ENCODE results near the gene PRLR. TPM values are rescaled to one million over a fixed set of nuclear protein-coding genes. Genes with fewer than 3 reads are reported as not detected.

The PRLR gene
- total RNA-seq, 2 donors from 2014 or later, result 4.1 to 6.5 TPM

DNA sequence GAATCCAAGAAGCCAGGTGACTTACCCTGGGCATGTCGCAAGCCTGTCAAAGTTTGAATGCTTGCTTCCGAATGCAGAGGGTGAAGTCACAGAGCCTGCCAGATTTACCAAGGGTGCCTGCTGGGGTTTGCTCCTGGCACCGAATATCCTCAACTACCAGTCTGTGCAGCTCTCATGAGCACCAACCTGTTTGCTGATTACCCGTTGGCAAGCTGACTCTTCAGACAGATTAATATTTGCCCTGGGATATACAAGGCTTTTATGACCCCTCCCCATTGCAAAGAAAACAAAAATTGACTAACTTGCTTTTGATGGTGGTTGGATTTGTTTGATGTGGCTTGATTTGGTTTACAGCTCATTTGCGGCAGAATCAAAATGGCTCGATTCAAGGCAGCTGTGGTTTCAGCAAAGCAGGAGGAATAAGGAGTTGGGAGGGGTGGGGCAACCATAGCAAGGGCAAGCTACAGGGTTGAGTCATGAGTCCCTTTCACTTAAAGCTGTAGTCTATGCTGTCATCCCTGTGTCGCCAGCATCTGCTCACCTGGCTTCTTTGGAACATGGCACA, 100.3 kb downstream of the PRLR start:
- no peak overlapping the region for H3K27ac Mint-ChIP-seq
- H3K36me3 ChIP-seq (ENCODE audit: control insufficient read depth, insufficient read depth, low read length), result no peaks in the 10 kb centered on the region
- no peak overlapping the region for H3K9ac ChIP-seq (ENCODE audit: extremely low read depth, low read length, poor library complexity, severe bottlenecking)
- no peak for TF ChIP-seq CTCF (conservative IDR thresholded peaks at IDR 0.05)
- no peaks in the 10 kb centered on the region for H3K4me1 ChIP-seq (ENCODE audit: control insufficient read depth, insufficient read depth, low read length)
- H3K27me3 Mint-ChIP-seq (ENCODE audit: insufficient read depth), result no peaks in the 10 kb centered on the region
- H3K4me3 ChIP-seq (ENCODE audit: low read length), result no peak overlapping the region
- H3K4me1 Mint-ChIP-seq, result peaks cover 5% of the 10 kb centered on the region
- no peaks in the 10 kb centered on the region for H3K36me3 Mint-ChIP-seq (ENCODE audit: low read depth)
- no peak overlapping the region for H3K4me3 Mint-ChIP-seq
- no peak for DNase-seq
- no peaks in the 10 kb centered on the region for H3K27me3 ChIP-seq (ENCODE audit: control insufficient read depth, insufficient read depth, low read length, poor library complexity, severe bottlenecking)
- H3K27ac ChIP-seq (ENCODE audit: low read depth, low read length), result no peak overlapping the region
- H3K9me3 Mint-ChIP-seq, result peaks cover 1% of the 10 kb centered on the region
- 87 to 96% methylated on average over 5 to 7 of the region's 7 CpGs for WGBS, 2 experiments (ENCODE audit: insufficient coverage in 1 of 2, insufficient read length in 1 of 2)
- no peaks in the 10 kb centered on the region for H3K9me3 ChIP-seq (ENCODE audit: control insufficient read depth, low read length)

DNA sequence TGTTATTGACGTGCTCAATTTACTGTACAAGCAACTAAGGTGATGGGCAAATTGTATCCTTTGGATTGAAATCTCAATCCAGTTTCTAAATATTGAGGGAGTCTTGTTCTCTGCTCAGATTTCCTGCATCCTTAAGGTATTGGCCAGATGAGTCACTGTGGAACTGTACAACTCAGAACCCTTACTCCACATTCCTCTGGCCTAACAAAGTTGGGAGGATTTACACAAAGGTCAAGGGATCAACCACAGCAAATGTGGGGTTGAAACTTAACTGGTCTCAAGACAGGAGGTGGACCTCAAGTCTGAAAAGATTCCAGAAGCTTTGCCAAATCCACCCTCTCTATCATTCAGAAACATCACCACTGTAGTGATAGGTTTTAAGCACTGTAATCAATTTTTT, 101.0 kb downstream of the PRLR start:
- DNase-seq, result no peak
- WGBS, 2 experiments (ENCODE audit: insufficient coverage in 1 of 2, insufficient read length in 1 of 2), result 89 to 95% methylated on average over 1 of the region's 1 CpG
- H3K4me3 ChIP-seq (ENCODE audit: low read length), result no peak overlapping the region
- no peaks in the 10 kb centered on the region for H3K36me3 Mint-ChIP-seq (ENCODE audit: low read depth)
- H3K27ac Mint-ChIP-seq, result no peak overlapping the region
- H3K9me3 Mint-ChIP-seq, result peaks cover 1% of the 10 kb centered on the region
- H3K4me3 Mint-ChIP-seq, result no peak overlapping the region
- no peak overlapping the region for H3K27ac ChIP-seq (ENCODE audit: low read depth, low read length)
- H3K4me1 Mint-ChIP-seq, result peaks cover 5% of the 10 kb centered on the region
- no peaks in the 10 kb centered on the region for H3K4me1 ChIP-seq (ENCODE audit: control insufficient read depth, insufficient read depth, low read length)
- no peaks in the 10 kb centered on the region for H3K9me3 ChIP-seq (ENCODE audit: control insufficient read depth, low read length)
- no peaks in the 10 kb centered on the region for H3K27me3 Mint-ChIP-seq (ENCODE audit: insufficient read depth)
- H3K9ac ChIP-seq (ENCODE audit: extremely low read depth, low read length, poor library complexity, severe bottlenecking), result no peak overlapping the region
- no peaks in the 10 kb centered on the region for H3K27me3 ChIP-seq (ENCODE audit: control insufficient read depth, insufficient read depth, low read length, poor library complexity, severe bottlenecking)
- no peak for TF ChIP-seq CTCF (conservative IDR thresholded peaks at IDR 0.05)
- no peaks in the 10 kb centered on the region for H3K36me3 ChIP-seq (ENCODE audit: control insufficient read depth, insufficient read depth, low read length)

- Histone ChIP-seq H3K9me3 (ENCODE audit: control insufficient read depth, low read length) (no peaks in the 10 kb centered on the region), H3K27me3 (ENCODE audit: control insufficient read depth, insufficient read depth, low read length, poor library complexity, severe bottlenecking) (no peaks in the 10 kb centered on the region), H3K4me3 (ENCODE audit: low read length) (no peak overlapping the region), H3K4me1 (ENCODE audit: control insufficient read depth, insufficient read depth, low read length) (no peaks in the 10 kb centered on the region), H3K27ac (ENCODE audit: low read depth, low read length) (no peak overlapping the region), H3K9ac (ENCODE audit: extremely low read depth, low read length, poor library complexity, severe bottlenecking) (no peak overlapping the region), H3K36me3 (ENCODE audit: control insufficient read depth, insufficient read depth, low read length) (no peaks in the 10 kb centered on the region)
- Mint-ChIP-seq H3K27me3 (ENCODE audit: insufficient read depth) (no peaks in the 10 kb centered on the region), H3K36me3 (ENCODE audit: low read depth) (no peaks in the 10 kb centered on the region), H3K27ac (no peak overlapping the region), H3K4me1 (peaks cover 5% of the 10 kb centered on the region), H3K4me3 (no peak overlapping the region), H3K9me3 (no peaks in the 10 kb centered on the region)
- no peak for TF ChIP-seq CTCF (conservative IDR thresholded peaks at IDR 0.05)
- DNase-seq, result no peak
- 87 to 100% methylated on average over 1 of the region's 1 CpG for WGBS, 2 experiments (ENCODE audit: insufficient coverage in 1 of 2, insufficient read length in 1 of 2)
These were observed 103.3 kb downstream of the PRLR start for GRCh38 chr5:35127006-35127405.

Measured in endodermal cell (in vitro differentiated cells).